Pancreas (tissue), 10 donors: ENCODE results near the gene ALS2. TPM values are rescaled to one million over a fixed set of nuclear protein-coding genes. Genes with fewer than 3 reads are reported as not detected.
"Not testable (repeated sequence)": the region's sequence is repeated elsewhere in the genome, so short reads cannot be mapped to it uniquely, and the experiment has no call there.

Experiments used
- ATAC-seq, 4 donors: fragments of 200-7000 bp; cut with Tn5 transposase; one replicate each; pipeline versions ENCODE4 v1.8.0 to v1.9.1; 2020; ENCODE audit warnings: mild to moderate bottlenecking in 4 of 4, moderate library complexity in 4 of 4
- DNase-seq, 6 donors: peaks; one replicate each; pipeline ENCODE4 v3.0.0-alpha.2; 2020
- FAIRE-seq: peaks from 2 replicates; lab custom pipeline; 2012; peaks lifted over from hg19 to GRCh38; lab: Jason Lieb, UNC
- H3K27ac ChIP-seq, 4 donors: fragments of 200-600 bp; sonication (generic); 1 replicate in 3 of 4; 2 replicates in 1 of 4; pipeline versions ENCODE4 v1.5.0 to v1.8.0; 2020
- H3K27me3 ChIP-seq, 4 donors: fragments of 200-600 bp; one replicate each; pipeline ENCODE4 v1.8.0; 2021
- H3K36me3 ChIP-seq, 3 donors: fragments of 200-600 bp; sonication (generic) in 1 of 3; one replicate each; pipeline versions ENCODE4 v1.5.0 to v1.8.0; 2020 to 2021
- H3K4me1 ChIP-seq, 3 donors: fragments of 200-600 bp; one replicate each; pipeline ENCODE4 v1.8.0; 2021
- H3K4me3 ChIP-seq, 4 donors: fragments of 200-600 bp; sonication (generic) in 2 of 4; one replicate each; pipeline versions ENCODE4 v1.5.0 to v1.8.0; 2020 to 2021
- H3K9me3 ChIP-seq, 4 donors: fragments of 200-600 bp; one replicate each; pipeline ENCODE4 v1.8.0; 2021
- WGBS, 2 donors: extraction: QIAGEN DNeasy Blood & Tissue Kit; methylation state at CpG; one replicate each; pipeline ENCODE4 v1.1.7; 2013; 5-methylcytosine and 5-hydroxymethylcytosine counted together
- intact Hi-C, 3 donors: fragments of 100-400 bp; cut with DNase I; formaldehyde crosslinking; loops; one replicate each; pipeline versions ENCODE4 v1.11.1 to v1.14.2; 2022
- polyA plus RNA-seq, 2 donors: library from polyadenylated mRNA; stranded (reverse); fragments of 200-250 nt; gene quantifications; one replicate each; pipeline ENCODE4 v1.2.3, GENCODE V29; 2013
- total RNA-seq, 6 donors: library from RNA; stranded (reverse); fragmentation: NEBNext Ultra II Directional in 4 of 6; extraction: Animal tissue kit (Norgen Biotek cat#: 25700) in 4 of 6; gene quantifications; one replicate each; pipeline versions ENCODE4 v1.2.1 to v1.2.4, GENCODE V29; 2021 to 2023
- TF ChIP-seq, protein P1 (sequence below), 4 donors: fragments of 200-600 bp; sonication (generic) in 3 of 4; IDR thresholded peaks; one replicate each; pipeline versions ENCODE4 v1.5.0 to v1.8.0; 2021; ENCODE audit warnings: antibody characterized with exemption in 4 of 4
- donor health status: healthy with polysubstance abuse.
- donor health status: DM: no; HTN: no; CAD: no; lungs with moderate emphysema.
- donor health status: DM: no; HTN: no; CAD: no.
- donor health status: control.
- donor health status: control.
- donor health status: Bipolar disorder and iron deficiency.
- donor health status: DM: yes; HTN: yes; CAD: no.
- donor health status: DM: no; HTN: no; CAD: no.
- donor health status: DM: no; HTN: no; CAD: no.
- donor health status: DM: yes; HTN: yes; CAD: no.

The ALS2 gene
- total and polyA plus RNA-seq, 8 donors: 4.8 to 12.9 (median 6.9) TPM

DNA sequence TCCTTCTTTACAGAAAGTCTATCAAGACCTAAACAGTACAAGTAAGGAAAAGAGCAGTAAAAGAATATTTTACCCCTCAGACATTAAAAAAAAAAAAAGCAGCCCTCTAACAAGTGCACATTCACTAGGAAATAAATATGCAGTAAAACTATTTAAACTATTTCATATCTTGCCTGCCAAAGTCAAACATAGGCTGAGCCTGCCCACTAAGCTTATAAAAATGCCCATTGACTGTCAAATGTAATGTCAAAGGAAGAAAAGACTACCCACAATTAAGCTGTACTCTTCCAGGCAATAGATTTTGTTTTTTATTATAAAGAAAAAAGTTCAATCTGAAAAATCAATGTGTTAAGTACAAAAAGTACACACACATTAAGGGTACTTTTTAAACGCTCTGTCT lies 11.8 kb downstream of the ALS2 start:
- no peak for ATAC-seq
- intact Hi-C loops: no loop called here
- H3K27me3 ChIP-seq: no peaks in the 10 kb centered on the region
- FAIRE-seq: no peak
- DNase-seq: no peak
- no peaks in the 10 kb centered on the region for H3K9me3 ChIP-seq
- WGBS, 2 donors: 65 to 66% methylated on average over 1 of the region's 1 CpG
- H3K4me3 ChIP-seq: no peak overlapping the region
- no peak overlapping the region for H3K27ac ChIP-seq
- TF ChIP-seq, protein P1, sequence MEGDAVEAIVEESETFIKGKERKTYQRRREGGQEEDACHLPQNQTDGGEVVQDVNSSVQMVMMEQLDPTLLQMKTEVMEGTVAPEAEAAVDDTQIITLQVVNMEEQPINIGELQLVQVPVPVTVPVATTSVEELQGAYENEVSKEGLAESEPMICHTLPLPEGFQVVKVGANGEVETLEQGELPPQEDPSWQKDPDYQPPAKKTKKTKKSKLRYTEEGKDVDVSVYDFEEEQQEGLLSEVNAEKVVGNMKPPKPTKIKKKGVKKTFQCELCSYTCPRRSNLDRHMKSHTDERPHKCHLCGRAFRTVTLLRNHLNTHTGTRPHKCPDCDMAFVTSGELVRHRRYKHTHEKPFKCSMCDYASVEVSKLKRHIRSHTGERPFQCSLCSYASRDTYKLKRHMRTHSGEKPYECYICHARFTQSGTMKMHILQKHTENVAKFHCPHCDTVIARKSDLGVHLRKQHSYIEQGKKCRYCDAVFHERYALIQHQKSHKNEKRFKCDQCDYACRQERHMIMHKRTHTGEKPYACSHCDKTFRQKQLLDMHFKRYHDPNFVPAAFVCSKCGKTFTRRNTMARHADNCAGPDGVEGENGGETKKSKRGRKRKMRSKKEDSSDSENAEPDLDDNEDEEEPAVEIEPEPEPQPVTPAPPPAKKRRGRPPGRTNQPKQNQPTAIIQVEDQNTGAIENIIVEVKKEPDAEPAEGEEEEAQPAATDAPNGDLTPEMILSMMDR (IDR thresholded peaks at IDR 0.05): no peak
- H3K4me1 ChIP-seq: no peaks in the 10 kb centered on the region
- peaks cover 0 to 4% (median 0%) of the 10 kb centered on the region in 3 donors for H3K36me3 ChIP-seq

DNA sequence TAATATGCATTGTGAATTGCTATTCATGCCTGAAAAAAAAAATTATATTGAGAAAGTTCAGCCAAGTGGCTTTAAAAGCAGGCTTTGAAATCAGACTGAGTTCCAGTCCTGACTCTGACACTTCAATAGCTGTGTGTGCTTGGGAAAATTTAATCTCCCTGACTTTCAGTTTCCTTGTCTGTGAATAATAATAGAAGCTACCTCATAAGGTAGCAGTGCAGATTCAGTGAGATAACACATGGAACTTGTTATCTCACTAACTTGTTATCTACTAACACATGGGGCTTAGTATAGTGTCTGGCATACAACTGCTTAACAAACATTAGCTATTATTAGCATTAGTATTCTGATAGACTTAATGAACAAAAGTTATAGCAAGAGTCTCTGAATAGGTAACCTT lies 14.9 kb downstream of the ALS2 start:
- DNase-seq (no peak), FAIRE-seq (no peak), ATAC-seq (no peak)
- Histone ChIP-seq H3K36me3 (peaks cover 0 to 10% (median 3%) of the 10 kb centered on the region in 3 donors), H3K4me1 (no peaks in the 10 kb centered on the region), H3K4me3 (no peak overlapping the region), H3K9me3 (no peaks in the 10 kb centered on the region), H3K27ac (no peak overlapping the region), H3K27me3 (no peaks in the 10 kb centered on the region)
- TF ChIP-seq, protein P1 (IDR thresholded peaks at IDR 0.05): no peak
- intact Hi-C loops: no loop called here

GRCh38 chr2:201764469-201764868 lies 16.3 kb downstream of the ALS2 start:
- ATAC-seq, H3K27me3 ChIP-seq, H3K27ac ChIP-seq, FAIRE-seq, DNase-seq, H3K4me3 ChIP-seq, intact Hi-C loops, H3K9me3 ChIP-seq, H3K4me1 ChIP-seq: not testable (repeated sequence)
- peaks cover 0 to 12% (median 3%) of the 10 kb centered on the region in 3 donors for H3K36me3 ChIP-seq
- 96 to 97% methylated on average over 7 of the region's 7 CpGs for whole genome bisulfite sequencing, 2 donors

GRCh38 chr2:201761101-201761500 lies 19.6 kb downstream of the ALS2 start:
- H3K4me1 ChIP-seq: peaks cover 0 to 14% (median 4%) of the 10 kb centered on the region in 3 donors
- no peak overlapping the region for H3K4me3 ChIP-seq
- no peaks in the 10 kb centered on the region for H3K9me3 ChIP-seq
- no peak for ATAC-seq
- no peaks in the 10 kb centered on the region for H3K27me3 ChIP-seq
- WGBS, 2 donors: 87 to 92% methylated on average over 4 of the region's 4 CpGs
- no peak overlapping the region for H3K27ac ChIP-seq
- TF ChIP-seq, protein P1 (IDR thresholded peaks at IDR 0.05): no peak
- DNase-seq: no peak
- intact Hi-C loops: no loop called here
- H3K36me3 ChIP-seq: peaks cover 0 to 12% (median 3%) of the 10 kb centered on the region in 3 donors
- no peak for FAIRE-seq

GRCh38 chr2:201759567-201759966 lies 21.2 kb downstream of the ALS2 start:
- peaks cover 0 to 7% (median 3%) of the 10 kb centered on the region in 3 donors for H3K36me3 ChIP-seq

More at GRCh38 chr2:201759567-201759966, 21.2 kb downstream of the ALS2 start:
- peaks cover 0 to 14% (median 4%) of the 10 kb centered on the region in 3 donors for H3K4me1 ChIP-seq
- no peak overlapping the region for H3K27ac ChIP-seq
- TF ChIP-seq, protein P1 (IDR thresholded peaks at IDR 0.05): no peak
- ATAC-seq (no peak), DNase-seq (no peak), FAIRE-seq (peak; percentile 32)
- intact Hi-C loops: no loop called here
- H3K9me3 ChIP-seq: no peaks in the 10 kb centered on the region
- H3K4me3 ChIP-seq: no peak overlapping the region
- H3K27me3 ChIP-seq: no peaks in the 10 kb centered on the region
- WGBS, 2 donors: 93 to 100% methylated on average over 1 of the region's 1 CpG
